Muscle layer of duodenum (tissue), 2 donors: ENCODE results near the gene AP2A2.

Experiments used
- H3K27ac ChIP-seq: one replicate; pipeline ENCODE4 v1.7.0; 2013; ENCODE audit warnings: mild to moderate bottlenecking, low read length
- H3K27me3 ChIP-seq: one replicate; pipeline ENCODE4 v1.7.0; 2013; ENCODE audit warnings: low read depth, mild to moderate bottlenecking, control low read depth, low read length
- H3K36me3 ChIP-seq, 2 donors: one replicate each; pipeline ENCODE4 v1.7.0; 2013; ENCODE audit warnings: low read length in 2 of 2, control low read depth in 1 of 2, mild to moderate bottlenecking in 1 of 2; ENCODE audit not compliant: insufficient read depth in 2 of 2, control insufficient read depth in 1 of 2
- H3K4me1 ChIP-seq, 2 donors: one replicate each; pipeline ENCODE4 v1.7.0; 2013; ENCODE audit warnings: low read length in 2 of 2, mild to moderate bottlenecking in 2 of 2, control low read depth in 1 of 2, moderate library complexity in 1 of 2; ENCODE audit not compliant: insufficient read depth in 2 of 2, control insufficient read depth in 1 of 2
- H3K4me3 ChIP-seq, 2 donors: one replicate each; pipeline ENCODE4 v1.7.0; 2013; ENCODE audit warnings: low read length in 2 of 2, low read depth in 1 of 2, mild to moderate bottlenecking in 1 of 2
- H3K9me3 ChIP-seq, 2 donors: one replicate each; pipeline ENCODE4 v1.7.0; 2013; ENCODE audit warnings: low read length in 2 of 2, control low read depth in 1 of 2, mild to moderate bottlenecking in 1 of 2; ENCODE audit not compliant: control insufficient read depth in 1 of 2
- donor health status: healthy.

AP2A2 gene

GRCh38 chr11:927871-928270, 2.2 kb downstream of the AP2A2 start:
- peaks cover 0 to 55% of the 10 kb centered on the region in 2 donors for H3K4me1 ChIP-seq

GRCh38 chr11:928786-929185, 3.1 kb downstream of the AP2A2 start:
- Histone ChIP-seq H3K9me3 (no peaks in the 10 kb centered on the region), H3K4me1 (peaks cover 0 to 63% of the 10 kb centered on the region in 2 donors), H3K4me3 (no peak overlapping the region), H3K27ac (no peak overlapping the region), H3K36me3 (peaks cover 4 to 5% of the 10 kb centered on the region in 2 donors), H3K27me3 (no peaks in the 10 kb centered on the region)

More at GRCh38 chr11:927871-928270, 2.2 kb downstream of the AP2A2 start:
- Histone ChIP-seq H3K4me3 (peak overlapping the region in 1 of 2 donors; percentile 5), H3K9me3 (no peaks in the 10 kb centered on the region), H3K27ac (peak overlapping the region; percentile 36), H3K36me3 (peaks cover 4 to 5% of the 10 kb centered on the region in 2 donors), H3K27me3 (no peaks in the 10 kb centered on the region)

GRCh38 chr11:929405-929804, 3.7 kb downstream of the AP2A2 start:
- Histone ChIP-seq H3K9me3 (no peaks in the 10 kb centered on the region), H3K27ac (no peak overlapping the region), H3K4me3 (no peak overlapping the region), H3K27me3 (no peaks in the 10 kb centered on the region), H3K36me3 (peaks cover 4 to 5% of the 10 kb centered on the region in 2 donors), H3K4me1 (peaks cover 0 to 63% of the 10 kb centered on the region in 2 donors)

- Histone ChIP-seq H3K27me3 (no peaks in the 10 kb centered on the region), H3K4me1 (peaks cover 0 to 60% of the 10 kb centered on the region in 2 donors), H3K4me3 (no peak overlapping the region), H3K9me3 (no peaks in the 10 kb centered on the region), H3K36me3 (peaks cover 4 to 5% of the 10 kb centered on the region in 2 donors), H3K27ac (no peak overlapping the region)
These were observed 5.7 kb downstream of the AP2A2 start for GRCh38 chr11:931385-931784.

GRCh38 chr11:932435-932834, 6.8 kb downstream of the AP2A2 start:
- H3K36me3 ChIP-seq: peaks cover 0 to 4% of the 10 kb centered on the region in 2 donors
- H3K27ac ChIP-seq: peak overlapping the region; percentile 33
- no peak overlapping the region for H3K4me3 ChIP-seq
- H3K9me3 ChIP-seq: no peaks in the 10 kb centered on the region
- H3K4me1 ChIP-seq: peaks cover 0 to 52% of the 10 kb centered on the region in 2 donors
- no peaks in the 10 kb centered on the region for H3K27me3 ChIP-seq

- Histone ChIP-seq H3K27me3 (no peaks in the 10 kb centered on the region), H3K36me3 (no peaks in the 10 kb centered on the region), H3K9me3 (no peaks in the 10 kb centered on the region), H3K4me1 (peaks cover 0 to 43% of the 10 kb centered on the region in 2 donors), H3K4me3 (no peak overlapping the region), H3K27ac (peak overlapping the region; percentile 33)
These were observed 7.6 kb downstream of the AP2A2 start for GRCh38 chr11:933142-933851.

GRCh38 chr11:933936-934335, 8.3 kb downstream of the AP2A2 start:
- Histone ChIP-seq H3K9me3 (no peaks in the 10 kb centered on the region), H3K4me1 (peaks cover 0 to 37% of the 10 kb centered on the region in 2 donors), H3K27ac (peak overlapping the region; percentile 33), H3K27me3 (no peaks in the 10 kb centered on the region), H3K4me3 (no peak overlapping the region), H3K36me3 (no peaks in the 10 kb centered on the region)

GRCh38 chr11:934527-934926, 8.9 kb downstream of the AP2A2 start:
- H3K9me3 ChIP-seq: no peaks in the 10 kb centered on the region
- H3K27ac ChIP-seq: no peak overlapping the region
- no peak overlapping the region for H3K4me3 ChIP-seq
- H3K36me3 ChIP-seq: no peaks in the 10 kb centered on the region
- H3K27me3 ChIP-seq: no peaks in the 10 kb centered on the region
- H3K4me1 ChIP-seq: peaks cover 0 to 37% of the 10 kb centered on the region in 2 donors

GRCh38 chr11:936199-936598, 10.5 kb downstream of the AP2A2 start:
- Histone ChIP-seq H3K9me3 (no peaks in the 10 kb centered on the region), H3K27ac (no peak overlapping the region), H3K27me3 (no peaks in the 10 kb centered on the region), H3K4me1 (peaks cover 0 to 22% of the 10 kb centered on the region in 2 donors), H3K36me3 (no peaks in the 10 kb centered on the region), H3K4me3 (no peak overlapping the region)

- no peaks in the 10 kb centered on the region for H3K27me3 ChIP-seq
- no peak overlapping the region for H3K27ac ChIP-seq
- peaks cover 8 to 12% of the 10 kb centered on the region in 2 donors for H3K4me1 ChIP-seq
- no peaks in the 10 kb centered on the region for H3K9me3 ChIP-seq
- no peak overlapping the region for H3K4me3 ChIP-seq
- H3K36me3 ChIP-seq: no peaks in the 10 kb centered on the region
These were observed 12.2 kb downstream of the AP2A2 start for GRCh38 chr11:937841-938261.

- Histone ChIP-seq H3K4me3 (no peak overlapping the region), H3K9me3 (no peaks in the 10 kb centered on the region), H3K27me3 (no peaks in the 10 kb centered on the region), H3K4me1 (peaks cover 4 to 9% of the 10 kb centered on the region in 2 donors), H3K27ac (no peak overlapping the region), H3K36me3 (peaks cover 7 to 12% of the 10 kb centered on the region in 2 donors)
These were observed 14.9 kb downstream of the AP2A2 start for GRCh38 chr11:940496-941135.
